ENCODE measurements around the gene NOL8.

Gene NOL8

GRCh38 chr9:92341578-92341977 lies 16.4 kb upstream of the NOL8 start:
- no peaks in the 10 kb centered on the region for H3K27me3 ChIP-seq (ENCODE audit: control insufficient read depth, insufficient read depth, low read length)

GRCh38 chr9:92333282-92333634 lies 8.1 kb upstream of the NOL8 start:
- Histone ChIP-seq H3K36me3 (ENCODE audit: control insufficient read depth, insufficient read depth, low read length) (peaks cover 22% of the 10 kb centered on the region), H3K27me3 (ENCODE audit: control insufficient read depth, insufficient read depth, low read length) (no peaks in the 10 kb centered on the region), H3K9ac (ENCODE audit: low read depth, low read length) (no peak overlapping the region), H3K9me3 (ENCODE audit: control insufficient read depth, insufficient read depth, low read length) (no peaks in the 10 kb centered on the region), H3K27ac (ENCODE audit: low read depth, low read length) (no peak overlapping the region), H3K4me1 (ENCODE audit: control insufficient read depth, insufficient read depth, low read length) (no peaks in the 10 kb centered on the region), H3K4me3 (ENCODE audit: low read depth, low read length) (no peak overlapping the region)

More at GRCh38 chr9:92341578-92341977, 16.4 kb upstream of the NOL8 start:
- Histone ChIP-seq H3K4me3 (ENCODE audit: low read depth, low read length) (no peak overlapping the region), H3K27ac (ENCODE audit: low read depth, low read length) (no peak overlapping the region), H3K36me3 (ENCODE audit: control insufficient read depth, insufficient read depth, low read length) (peaks cover 33% of the 10 kb centered on the region), H3K9me3 (ENCODE audit: control insufficient read depth, insufficient read depth, low read length) (no peaks in the 10 kb centered on the region; the same call in 1 of the 2 replicates), H3K4me1 (ENCODE audit: control insufficient read depth, insufficient read depth, low read length) (no peaks in the 10 kb centered on the region), H3K9ac (ENCODE audit: low read depth, low read length) (no peak overlapping the region)

GRCh38 chr9:92332577-92333281 lies 7.6 kb upstream of the NOL8 start:
- Histone ChIP-seq H3K36me3 (ENCODE audit: control insufficient read depth, insufficient read depth, low read length) (peaks cover 18% of the 10 kb centered on the region), H3K9me3 (ENCODE audit: control insufficient read depth, insufficient read depth, low read length) (no peaks in the 10 kb centered on the region), H3K4me3 (ENCODE audit: low read depth, low read length) (no peak overlapping the region), H3K27me3 (ENCODE audit: control insufficient read depth, insufficient read depth, low read length) (no peaks in the 10 kb centered on the region), H3K4me1 (ENCODE audit: control insufficient read depth, insufficient read depth, low read length) (no peaks in the 10 kb centered on the region), H3K27ac (ENCODE audit: low read depth, low read length) (no peak overlapping the region), H3K9ac (ENCODE audit: low read depth, low read length) (no peak overlapping the region)

- no peaks in the 10 kb centered on the region for H3K9me3 ChIP-seq (ENCODE audit: control insufficient read depth, insufficient read depth, low read length)
- H3K4me1 ChIP-seq (ENCODE audit: control insufficient read depth, insufficient read depth, low read length) = peaks cover 19% of the 10 kb centered on the region; the same call in 1 of the 2 replicates
- H3K9ac ChIP-seq (ENCODE audit: low read depth, low read length) = no peak overlapping the region
- no peaks in the 10 kb centered on the region for H3K27me3 ChIP-seq (ENCODE audit: control insufficient read depth, insufficient read depth, low read length)
- H3K27ac ChIP-seq (ENCODE audit: low read depth, low read length) = no peak overlapping the region
- H3K4me3 ChIP-seq (ENCODE audit: low read depth, low read length) = no peak overlapping the region
- peaks cover 14% of the 10 kb centered on the region for H3K36me3 ChIP-seq (ENCODE audit: control insufficient read depth, insufficient read depth, low read length)
Observed at GRCh38 chr9:92328225-92328624, 3.1 kb upstream of the NOL8 start.

- Histone ChIP-seq H3K27me3 (ENCODE audit: control insufficient read depth, insufficient read depth, low read length) (no peaks in the 10 kb centered on the region), H3K4me1 (ENCODE audit: control insufficient read depth, insufficient read depth, low read length) (peaks cover 19% of the 10 kb centered on the region; the same call in 1 of the 2 replicates), H3K4me3 (ENCODE audit: low read depth, low read length) (0 out of 2 replicates have a peak overlapping the region, but pooled peaks have one; percentile 85), H3K36me3 (ENCODE audit: control insufficient read depth, insufficient read depth, low read length) (peaks cover 14% of the 10 kb centered on the region), H3K9ac (ENCODE audit: low read depth, low read length) (no peak overlapping the region), H3K27ac (ENCODE audit: low read depth, low read length) (no peak overlapping the region), H3K9me3 (ENCODE audit: control insufficient read depth, insufficient read depth, low read length) (no peaks in the 10 kb centered on the region)
Observed at GRCh38 chr9:92327283-92327850, 2.2 kb upstream of the NOL8 start.

GRCh38 chr9:92325991-92326500 lies 896 bp upstream of the NOL8 start:
- H3K27ac ChIP-seq (ENCODE audit: low read depth, low read length) = peak overlapping the region; percentile 91
- H3K27me3 ChIP-seq (ENCODE audit: control insufficient read depth, insufficient read depth, low read length) = no peaks in the 10 kb centered on the region
- H3K4me3 ChIP-seq (ENCODE audit: low read depth, low read length) = peak overlapping the region; percentile 85
- peaks cover 23% of the 10 kb centered on the region for H3K36me3 ChIP-seq (ENCODE audit: control insufficient read depth, insufficient read depth, low read length)
- peaks cover 19% of the 10 kb centered on the region; the same call in 1 of the 2 replicates for H3K4me1 ChIP-seq (ENCODE audit: control insufficient read depth, insufficient read depth, low read length)
- peak overlapping the region; percentile 96 for H3K9ac ChIP-seq (ENCODE audit: low read depth, low read length)
- H3K9me3 ChIP-seq (ENCODE audit: control insufficient read depth, insufficient read depth, low read length) = no peaks in the 10 kb centered on the region

GRCh38 chr9:92324889-92325268 lies 271 bp downstream of the NOL8 start:
- Histone ChIP-seq H3K27me3 (ENCODE audit: control insufficient read depth, insufficient read depth, low read length) (no peaks in the 10 kb centered on the region), H3K9me3 (ENCODE audit: control insufficient read depth, insufficient read depth, low read length) (no peaks in the 10 kb centered on the region), H3K27ac (ENCODE audit: low read depth, low read length) (peak overlapping the region; percentile 91), H3K4me3 (ENCODE audit: low read depth, low read length) (peak overlapping the region; percentile 85), H3K9ac (ENCODE audit: low read depth, low read length) (peak overlapping the region; percentile 96), H3K4me1 (ENCODE audit: control insufficient read depth, insufficient read depth, low read length) (peaks cover 19% of the 10 kb centered on the region; the same call in 1 of the 2 replicates), H3K36me3 (ENCODE audit: control insufficient read depth, insufficient read depth, low read length) (peaks cover 34% of the 10 kb centered on the region)

GRCh38 chr9:92324431-92324830 lies 719 bp downstream of the NOL8 start:
- Histone ChIP-seq H3K4me3 (ENCODE audit: low read depth, low read length) (peak overlapping the region; percentile 85), H3K9me3 (ENCODE audit: control insufficient read depth, insufficient read depth, low read length) (no peaks in the 10 kb centered on the region), H3K9ac (ENCODE audit: low read depth, low read length) (peak overlapping the region; percentile 96), H3K27ac (ENCODE audit: low read depth, low read length) (peak overlapping the region; percentile 91), H3K36me3 (ENCODE audit: control insufficient read depth, insufficient read depth, low read length) (peaks cover 38% of the 10 kb centered on the region), H3K27me3 (ENCODE audit: control insufficient read depth, insufficient read depth, low read length) (no peaks in the 10 kb centered on the region), H3K4me1 (ENCODE audit: control insufficient read depth, insufficient read depth, low read length) (peaks cover 19% of the 10 kb centered on the region; the same call in 1 of the 2 replicates)

- Histone ChIP-seq H3K4me3 (ENCODE audit: low read depth, low read length) (no peak overlapping the region), H3K9me3 (ENCODE audit: control insufficient read depth, insufficient read depth, low read length) (no peaks in the 10 kb centered on the region), H3K4me1 (ENCODE audit: control insufficient read depth, insufficient read depth, low read length) (no peaks in the 10 kb centered on the region), H3K9ac (ENCODE audit: low read depth, low read length) (no peak overlapping the region), H3K27ac (ENCODE audit: low read depth, low read length) (no peak overlapping the region), H3K27me3 (ENCODE audit: control insufficient read depth, insufficient read depth, low read length) (no peaks in the 10 kb centered on the region), H3K36me3 (ENCODE audit: control insufficient read depth, insufficient read depth, low read length) (peaks cover 95% of the 10 kb centered on the region)
Observed at GRCh38 chr9:92315456-92315855, 9.7 kb downstream of the NOL8 start.

- Histone ChIP-seq H3K9ac (ENCODE audit: low read depth, low read length) (no peak overlapping the region), H3K27me3 (ENCODE audit: control insufficient read depth, insufficient read depth, low read length) (no peaks in the 10 kb centered on the region), H3K27ac (ENCODE audit: low read depth, low read length) (no peak overlapping the region), H3K4me3 (ENCODE audit: low read depth, low read length) (no peak overlapping the region), H3K36me3 (ENCODE audit: control insufficient read depth, insufficient read depth, low read length) (peaks cover 95% of the 10 kb centered on the region), H3K9me3 (ENCODE audit: control insufficient read depth, insufficient read depth, low read length) (no peaks in the 10 kb centered on the region), H3K4me1 (ENCODE audit: control insufficient read depth, insufficient read depth, low read length) (no peaks in the 10 kb centered on the region)
Observed at GRCh38 chr9:92313624-92314012, 11.5 kb downstream of the NOL8 start.

- Histone ChIP-seq H3K27ac (ENCODE audit: low read depth, low read length) (no peak overlapping the region), H3K4me1 (ENCODE audit: control insufficient read depth, insufficient read depth, low read length) (no peaks in the 10 kb centered on the region), H3K36me3 (ENCODE audit: control insufficient read depth, insufficient read depth, low read length) (peaks cover 95% of the 10 kb centered on the region)
Observed at GRCh38 chr9:92312887-92313623, 12.1 kb downstream of the NOL8 start.

More at GRCh38 chr9:92312887-92313623, 12.1 kb downstream of the NOL8 start:
- Histone ChIP-seq H3K4me3 (ENCODE audit: low read depth, low read length) (no peak overlapping the region), H3K9ac (ENCODE audit: low read depth, low read length) (no peak overlapping the region), H3K27me3 (ENCODE audit: control insufficient read depth, insufficient read depth, low read length) (no peaks in the 10 kb centered on the region), H3K9me3 (ENCODE audit: control insufficient read depth, insufficient read depth, low read length) (no peaks in the 10 kb centered on the region)
